Stimulated activated CD8-positive, alpha-beta memory T cell treated with anti-CD3 and anti-CD28 coated beads, Interleukin-12 subunit alpha, Interleukin-12 subunit beta, amount 100 ng/mL, for 4 hours (primary cell): ENCODE results near the gene TMEM63C.

Source experiments
- DNase-seq: peaks from one replicate; pipeline ENCODE4 v3.0.0-alpha.2; 2020; ENCODE audit warnings: low read depth

TMEM63C gene

GRCh38 chr14:77253333-77254190 lies 72.0 kb downstream of the TMEM63C start:
- no peak for DNase-seq

- no peak for DNase-seq
These were observed 75.1 kb downstream of the TMEM63C start for GRCh38 chr14:77256694-77257093.

- no peak for DNase-seq
These were observed 76.1 kb downstream of the TMEM63C start for GRCh38 chr14:77257700-77258099.

GRCh38 chr14:77258566-77258965 lies 77.0 kb downstream of the TMEM63C start:
- no peak for DNase-seq

GRCh38 chr14:77259025-77259715 lies 77.6 kb downstream of the TMEM63C start:
- DNase-seq: no peak

- no peak for DNase-seq
These were observed 78.6 kb downstream of the TMEM63C start for GRCh38 chr14:77260199-77260598.

GRCh38 chr14:77260631-77261030 lies 79.0 kb downstream of the TMEM63C start:
- DNase-seq: no peak

GRCh38 chr14:77264466-77265186 lies 83.0 kb downstream of the TMEM63C start:
- DNase-seq: no peak

GRCh38 chr14:77265187-77265515 lies 83.6 kb downstream of the TMEM63C start:
- no peak for DNase-seq

GRCh38 chr14:77265561-77266335 lies 84.2 kb downstream of the TMEM63C start:
- no peak for DNase-seq

GRCh38 chr14:77266336-77266735 lies 84.7 kb downstream of the TMEM63C start:
- no peak for DNase-seq

- DNase-seq: no peak
These were observed 86.5 kb downstream of the TMEM63C start for GRCh38 chr14:77267937-77268699.

GRCh38 chr14:77268989-77269600 lies 87.5 kb downstream of the TMEM63C start:
- no peak for DNase-seq

- no peak for DNase-seq
These were observed 88.9 kb downstream of the TMEM63C start for GRCh38 chr14:77270361-77271112.

GRCh38 chr14:77271113-77271710 lies 89.6 kb downstream of the TMEM63C start, which contains the start of gene NGB:
Gene NGB (minus strand): TSS chr14:77271206. CDS start chr14:77270937, 269 bp downstream.
- DNase-seq: no peak

- DNase-seq: no peak
These were observed 90.7 kb downstream of the TMEM63C start for GRCh38 chr14:77272261-77272660.

GRCh38 chr14:77273796-77274195 lies 92.2 kb downstream of the TMEM63C start:
- DNase-seq: no peak

GRCh38 chr14:77275041-77275580 lies 93.5 kb downstream of the TMEM63C start:
- DNase-seq: no peak

GRCh38 chr14:77275601-77276017 lies 94.0 kb downstream of the TMEM63C start:
- no peak for DNase-seq
